Glomerular endothelial cell (primary cell): ENCODE data around the gene PLIN1. TPM values are rescaled to one million over a fixed set of nuclear protein-coding genes. Genes with fewer than 3 reads are reported as not detected.

Experiments used
- DNase-seq: peaks from one replicate; pipeline ENCODE4 v3.0.0-alpha.2; 2011; ENCODE audit warnings: low read depth, low spot score; ENCODE audit errors: extremely low read depth
- total RNA-seq: library from RNA; depleted of rRNA; stranded (reverse); fragments of >200 nt; gene quantifications from 2 replicates; pipeline ENCODE4 v1.2.3, GENCODE V29; 2015

PLIN1 gene
- total RNA-seq, 1 donor from 2014 or later: 0.35 TPM

- DNase-seq: no peak
Observed at GRCh38 chr15:89654847-89655805, 24.0 kb downstream of the PLIN1 start, which contains the start of gene KIF7. TSS of gene KIF7 (minus strand) at chr15:89655467. CDS start at chr15:89652930, 2,537 bp downstream.

- no peak for DNase-seq
Observed at GRCh38 chr15:89654301-89654761, 24.8 kb downstream of the PLIN1 start.

GRCh38 chr15:89653578-89653977 lies 25.6 kb downstream of the PLIN1 start:
- no peak for DNase-seq

- DNase-seq: no peak
Observed at GRCh38 chr15:89652666-89653065, 26.5 kb downstream of the PLIN1 start.

GRCh38 chr15:89652131-89652530 lies 27.0 kb downstream of the PLIN1 start:
- no peak for DNase-seq

- DNase-seq: no peak
Observed at GRCh38 chr15:89649716-89650115, 29.5 kb downstream of the PLIN1 start.

- no peak for DNase-seq
Observed at GRCh38 chr15:89649013-89649625, 30.0 kb downstream of the PLIN1 start.

GRCh38 chr15:89648106-89649012 lies 30.8 kb downstream of the PLIN1 start:
- DNase-seq: no peak

GRCh38 chr15:89647191-89647851 lies 31.8 kb downstream of the PLIN1 start:
- no peak for DNase-seq

- DNase-seq: no peak
Observed at GRCh38 chr15:89646416-89647141, 32.6 kb downstream of the PLIN1 start.

- no peak for DNase-seq
Observed at GRCh38 chr15:89645680-89646079, 33.5 kb downstream of the PLIN1 start.

- no peak for DNase-seq
Observed at GRCh38 chr15:89642106-89642505, 37.1 kb downstream of the PLIN1 start.

- DNase-seq: no peak
Observed at GRCh38 chr15:89641053-89641452, 38.1 kb downstream of the PLIN1 start.

GRCh38 chr15:89640245-89640644 lies 38.9 kb downstream of the PLIN1 start:
- no peak for DNase-seq

- no peak for DNase-seq
Observed at GRCh38 chr15:89633585-89633984, 45.6 kb downstream of the PLIN1 start.

- no peak for DNase-seq
Observed at GRCh38 chr15:89632563-89633430, 46.4 kb downstream of the PLIN1 start.

GRCh38 chr15:89631902-89632264 lies 47.3 kb downstream of the PLIN1 start:
- no peak for DNase-seq

GRCh38 chr15:89630974-89631901 lies 47.9 kb downstream of the PLIN1 start:
- DNase-seq: no peak
